Dermis blood vessel endothelial cell (primary cell): ENCODE data around the gene NSF. TPM values are rescaled to one million over a fixed set of nuclear protein-coding genes. Genes with fewer than 3 reads are reported as not detected.
"Not testable (repeated sequence)": the region's sequence is repeated elsewhere in the genome, so short reads cannot be mapped to it uniquely, and the experiment has no call there.

Source experiments
- DNase-seq: peaks from one replicate; pipeline ENCODE4 v3.0.0; 2010
- total RNA-seq: library from RNA; depleted of rRNA; stranded (reverse); fragments of >200 nt; gene quantifications from 2 replicates; pipeline ENCODE4 v1.2.3, GENCODE V29; 2014

The NSF gene
- total RNA-seq, 1 donor from 2014 or later, result 40.2 TPM

GRCh38 chr17:46757588-46757987, 167.1 kb downstream of the NSF start:
- DNase-seq, result not testable (repeated sequence)

- DNase-seq, result no peak
Measured at GRCh38 chr17:46758614-46759013, 168.1 kb downstream of the NSF start.

- no peak for DNase-seq
Measured at GRCh38 chr17:46759141-46759540, 168.7 kb downstream of the NSF start.

- DNase-seq, result no peak
Measured at GRCh38 chr17:46763416-46763815, 172.9 kb downstream of the NSF start.

GRCh38 chr17:46764000-46764708, 173.7 kb downstream of the NSF start:
- DNase-seq, result no peak

GRCh38 chr17:46764709-46765401, 174.4 kb downstream of the NSF start:
- DNase-seq, result peak; percentile 90

- DNase-seq, result no peak
Measured at GRCh38 chr17:46765453-46765852, 175.0 kb downstream of the NSF start.

GRCh38 chr17:46766493-46767491, 176.3 kb downstream of the NSF start:
- DNase-seq, result no peak

- no peak for DNase-seq
Measured at GRCh38 chr17:46768540-46768870, 178.0 kb downstream of the NSF start.

GRCh38 chr17:46768896-46769295, 178.4 kb downstream of the NSF start:
- DNase-seq, result not testable (repeated sequence)

- peak; percentile 49 for DNase-seq
Measured at GRCh38 chr17:46769531-46770438, 179.3 kb downstream of the NSF start.

- DNase-seq, result no peak
Measured at GRCh38 chr17:46770439-46770817, 180.0 kb downstream of the NSF start.

- peak; percentile 65 for DNase-seq
Measured at GRCh38 chr17:46770818-46771560, 180.5 kb downstream of the NSF start.

- DNase-seq, result peak; percentile 47
Measured at GRCh38 chr17:46771561-46772474, 181.3 kb downstream of the NSF start.

- DNase-seq, result no peak
Measured at GRCh38 chr17:46772475-46773220, 182.2 kb downstream of the NSF start.

GRCh38 chr17:46773221-46773605, 182.7 kb downstream of the NSF start:
- DNase-seq, result no peak

GRCh38 chr17:46773676-46774075, 183.2 kb downstream of the NSF start:
- no peak for DNase-seq

GRCh38 chr17:46774108-46774737, 183.8 kb downstream of the NSF start:
- no peak for DNase-seq
